OCI-LY7 (cell line): ENCODE data around the gene SPN.

Source experiments
- EZH2phosphoT487 ChIP-seq: fragments of 200-600 bp; sonication (generic); IDR thresholded peaks from 2 replicates; pipeline ENCODE4 v1.6.1; 2018; ENCODE audit warnings: low read depth, borderline replicate concordance, mild to moderate bottlenecking, mixed run types, antibody characterized with exemption, low read length, moderate library complexity, mixed read lengths
- TF ChIP-seq, protein P1 (sequence below): fragments of 200-600 bp; sonication (generic); conservative IDR thresholded peaks from 2 replicates; pipeline ENCODE4 v1.5.1; 2014; ENCODE audit warnings: mild to moderate bottlenecking, antibody characterized with exemption, low read length, moderate library complexity, mixed read lengths

DNA sequence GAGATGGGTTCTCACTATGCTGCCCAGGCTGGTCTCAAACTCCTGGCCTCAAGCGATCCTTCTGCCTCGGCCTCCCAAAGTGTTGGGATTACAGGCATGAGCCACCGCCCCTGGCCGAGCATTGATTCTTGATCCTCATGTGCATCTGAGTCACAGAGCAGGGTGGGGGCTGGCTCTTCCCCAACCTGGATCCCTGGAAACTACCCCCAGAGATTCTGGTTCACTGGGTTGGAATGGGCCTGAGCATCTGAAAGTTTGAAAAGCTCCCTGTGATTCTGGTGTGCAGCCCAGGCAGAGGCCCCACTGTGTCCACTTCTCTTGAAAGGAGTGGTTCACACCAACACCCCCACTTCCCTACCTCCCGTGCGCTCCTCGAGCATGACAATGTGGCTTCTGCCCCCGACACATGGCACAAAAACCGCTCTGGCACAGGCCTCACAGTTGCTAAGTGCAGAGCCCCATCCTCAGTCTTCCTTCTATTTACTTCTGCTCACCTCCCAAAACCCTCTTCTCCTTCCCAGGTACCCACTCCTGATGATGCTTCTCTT lies 20.6 kb downstream of the SPN start:
- TF ChIP-seq, protein P1, sequence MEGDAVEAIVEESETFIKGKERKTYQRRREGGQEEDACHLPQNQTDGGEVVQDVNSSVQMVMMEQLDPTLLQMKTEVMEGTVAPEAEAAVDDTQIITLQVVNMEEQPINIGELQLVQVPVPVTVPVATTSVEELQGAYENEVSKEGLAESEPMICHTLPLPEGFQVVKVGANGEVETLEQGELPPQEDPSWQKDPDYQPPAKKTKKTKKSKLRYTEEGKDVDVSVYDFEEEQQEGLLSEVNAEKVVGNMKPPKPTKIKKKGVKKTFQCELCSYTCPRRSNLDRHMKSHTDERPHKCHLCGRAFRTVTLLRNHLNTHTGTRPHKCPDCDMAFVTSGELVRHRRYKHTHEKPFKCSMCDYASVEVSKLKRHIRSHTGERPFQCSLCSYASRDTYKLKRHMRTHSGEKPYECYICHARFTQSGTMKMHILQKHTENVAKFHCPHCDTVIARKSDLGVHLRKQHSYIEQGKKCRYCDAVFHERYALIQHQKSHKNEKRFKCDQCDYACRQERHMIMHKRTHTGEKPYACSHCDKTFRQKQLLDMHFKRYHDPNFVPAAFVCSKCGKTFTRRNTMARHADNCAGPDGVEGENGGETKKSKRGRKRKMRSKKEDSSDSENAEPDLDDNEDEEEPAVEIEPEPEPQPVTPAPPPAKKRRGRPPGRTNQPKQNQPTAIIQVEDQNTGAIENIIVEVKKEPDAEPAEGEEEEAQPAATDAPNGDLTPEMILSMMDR = no peak
- no peak for TF ChIP-seq EZH2phosphoT487
